Smooth muscle cell (in vitro differentiated cells): ENCODE data around the gene HTR2A. TPM values are rescaled to one million over a fixed set of nuclear protein-coding genes. Genes with fewer than 3 reads are reported as not detected.

Experiments used
- DNase-seq: peaks from one replicate; lab custom pipeline; 2025; ENCODE audit not compliant: unreplicated experiment; lab: John Stamatoyannopoulos, UW
- H2AFZ ChIP-seq: fragments of 200-600 bp; sonication (generic); 2 replicates; pipeline ENCODE4 v1.6.0; 2016; ENCODE audit warnings: antibody characterized with exemption, low read depth, mild to moderate bottlenecking
- H3F3A ChIP-seq: fragments of 200-600 bp; sonication (generic); 2 replicates; pipeline ENCODE4 v1.6.0; 2017; ENCODE audit warnings: antibody characterized with exemption, low read depth
- H3K27ac ChIP-seq: fragments of 200-600 bp; sonication (generic); 2 replicates; pipeline ENCODE4 v1.5.1; 2016; ENCODE audit warnings: low read depth, mild to moderate bottlenecking
- H3K27me3 ChIP-seq: fragments of 200-600 bp; sonication (generic); 2 replicates; pipeline ENCODE4 v1.6.1; 2016; ENCODE audit warnings: low read depth, mild to moderate bottlenecking
- H3K36me3 ChIP-seq: fragments of 200-600 bp; sonication (generic); 2 replicates; pipeline ENCODE4 v1.5.1; 2016; ENCODE audit warnings: low read depth
- H3K4me1 ChIP-seq: fragments of 200-600 bp; sonication (generic); 2 replicates; pipeline ENCODE4 v1.5.1; 2016; ENCODE audit warnings: low read depth
- H3K4me2 ChIP-seq: fragments of 200-600 bp; sonication (generic); 2 replicates; pipeline ENCODE4 v1.6.0; 2016; ENCODE audit warnings: mild to moderate bottlenecking
- H3K4me3 ChIP-seq: fragments of 200-600 bp; sonication (generic); 2 replicates; pipeline ENCODE4 v1.5.1; 2016; ENCODE audit warnings: mild to moderate bottlenecking
- H3K79me2 ChIP-seq: fragments of 200-600 bp; sonication (generic); 2 replicates; pipeline ENCODE4 v1.6.0; 2016; ENCODE audit warnings: low read depth, mild to moderate bottlenecking
- H3K9ac ChIP-seq: fragments of 200-600 bp; sonication (generic); 2 replicates; pipeline ENCODE4 v1.6.0; 2016; ENCODE audit warnings: low read depth
- H3K9me3 ChIP-seq: fragments of 200-600 bp; sonication (generic); replicated peaks from 2 replicates; pipeline ENCODE4 v1.5.1; 2016; ENCODE audit warnings: low read depth
- H4K20me1 ChIP-seq: fragments of 200-600 bp; sonication (generic); 2 replicates; pipeline ENCODE4 v1.6.0; 2016; ENCODE audit warnings: low read depth
- CTCF ChIP-seq: fragments of 200-600 bp; sonication (generic); IDR thresholded peaks from 2 replicates; pipeline ENCODE4 v1.5.1; 2017; ENCODE audit warnings: borderline replicate concordance, mild to moderate bottlenecking, antibody characterized with exemption; ENCODE audit not compliant: insufficient read depth, poor library complexity, severe bottlenecking
- WGBS: methylation state at CpG from one replicate; pipeline ENCODE4 v1.1.7; 2016; ENCODE audit warnings: low lambda C conversion rate; 5-methylcytosine and 5-hydroxymethylcytosine counted together
- polyA plus RNA-seq: library from polyadenylated mRNA; unstranded; fragments of >200 nt; fragmentation: Nextera tagmentation; extraction: Ambion mirVana; gene quantifications from 2 replicates; pipeline ENCODE4 v1.2.1, GENCODE V29; 2016
- total RNA-seq: library from RNA; depleted of rRNA; stranded (reverse); fragments of >200 nt; gene quantifications from 2 replicates; pipeline ENCODE4 v1.2.3, GENCODE V29; 2014

The HTR2A gene
- total and polyA plus RNA-seq, 2 experiments from 2014 or later = 2.8 to 2.9 TPM

- H3K9ac ChIP-seq = no peak overlapping the region
- H4K20me1 ChIP-seq = no peaks in the 10 kb centered on the region
- H3K36me3 ChIP-seq = no peaks in the 10 kb centered on the region
- peaks cover 4% of the 10 kb centered on the region for H3F3A ChIP-seq
- H3K79me2 ChIP-seq = no peaks in the 10 kb centered on the region
- H3K4me3 ChIP-seq = no peak overlapping the region
- no peak overlapping the region for H3K4me2 ChIP-seq
- no peak overlapping the region for H2AFZ ChIP-seq
- DNase-seq = no peak
- H3K9me3 ChIP-seq = no peaks in the 10 kb centered on the region
- H3K4me1 ChIP-seq = peaks cover 8% of the 10 kb centered on the region
- H3K27ac ChIP-seq = no peak overlapping the region
- H3K27me3 ChIP-seq = no peaks in the 10 kb centered on the region
- no peak for TF ChIP-seq CTCF
- 50% methylated on average over 1 of the region's 1 CpG for WGBS
These were observed 95.0 kb downstream of the HTR2A start for GRCh38 chr13:46801858-46802257.

- H3K9ac ChIP-seq = no peak overlapping the region
- H2AFZ ChIP-seq = no peak overlapping the region
- H3F3A ChIP-seq = peaks cover 4% of the 10 kb centered on the region
- no peaks in the 10 kb centered on the region for H3K36me3 ChIP-seq
- H3K4me2 ChIP-seq = no peak overlapping the region
- peaks cover 25% of the 10 kb centered on the region for H3K4me1 ChIP-seq
- 88% methylated on average over 4 of the region's 4 CpGs for WGBS
- no peak for DNase-seq
- no peak overlapping the region for H3K27ac ChIP-seq
- no peaks in the 10 kb centered on the region for H3K9me3 ChIP-seq
- H3K79me2 ChIP-seq = peaks cover 25% of the 10 kb centered on the region
- no peak for TF ChIP-seq CTCF
- H3K4me3 ChIP-seq = no peak overlapping the region
- no peaks in the 10 kb centered on the region for H3K27me3 ChIP-seq
- H4K20me1 ChIP-seq = no peaks in the 10 kb centered on the region
These were observed 97.7 kb downstream of the HTR2A start for GRCh38 chr13:46799139-46799538.

GRCh38 chr13:46797501-46798237 is 99.2 kb downstream of the HTR2A start:
- Histone ChIP-seq H3K9ac (peak overlapping the region; percentile 85), H3K79me2 (peaks cover 33% of the 10 kb centered on the region), H3K27me3 (no peaks in the 10 kb centered on the region), H3K36me3 (no peaks in the 10 kb centered on the region), H3F3A (no peaks in the 10 kb centered on the region), H3K27ac (peak overlapping the region; percentile 73), H3K4me2 (peak overlapping the region; percentile 97), H3K4me1 (peaks cover 25% of the 10 kb centered on the region), H2AFZ (peak overlapping the region; percentile 99), H4K20me1 (no peaks in the 10 kb centered on the region), H3K9me3 (no peaks in the 10 kb centered on the region), H3K4me3 (peak overlapping the region; percentile 88)
- no peak for DNase-seq
- 67% methylated on average over 9 of the region's 9 CpGs for WGBS
- TF ChIP-seq CTCF = no peak
